HepG2 (cell line): ENCODE data around the gene PKP3. TPM values are rescaled to one million over a fixed set of nuclear protein-coding genes. Genes with fewer than 3 reads are reported as not detected.

ENCODE experiments used
- AKNA ChIP-seq: sonication (generic); formaldehyde crosslinking; IDR thresholded peaks from 2 replicates; pipeline ENCODE4 v1.4.0; 2020; ENCODE audit warnings: missing genetic modification reagents, borderline replicate concordance
- BCL6 ChIP-seq: IDR thresholded peaks from 2 replicates; pipeline ENCODE4 v1.6.1; 2016; ENCODE audit warnings: missing genetic modification reagents, missing compliant biosample characterization
- HOXD1 ChIP-seq: sonication (generic); formaldehyde crosslinking; IDR thresholded peaks from 2 replicates; pipeline ENCODE4 v1.5.0; 2020; ENCODE audit warnings: missing genetic modification reagents
- NFRKB ChIP-seq: fragments of 450-650 bp; IDR thresholded peaks from 2 replicates; pipeline ENCODE4 v1.6.1; 2017
- SP2 ChIP-seq: sonication (generic); formaldehyde crosslinking; IDR thresholded peaks from 2 replicates; pipeline ENCODE4 v1.5.1; 2020; ENCODE audit warnings: mild to moderate bottlenecking, missing genetic modification reagents
- ZNF136 ChIP-seq: sonication (generic); formaldehyde crosslinking; IDR thresholded peaks from 2 replicates; pipeline ENCODE4 v1.8.1; 2022; ENCODE audit warnings: low read depth, mild to moderate bottlenecking, moderate library complexity, missing genetic modification reagents
- ZNF256 ChIP-seq: sonication (generic); formaldehyde crosslinking; conservative IDR thresholded peaks from 2 replicates; pipeline ENCODE4 v1.4.0; 2020; ENCODE audit warnings: missing genetic modification reagents
- ZNF317 ChIP-seq: sonication (generic); formaldehyde crosslinking; IDR thresholded peaks from 2 replicates; pipeline ENCODE4 v1.5.0; 2020; ENCODE audit warnings: mild to moderate bottlenecking, missing genetic modification reagents
- ZNF530 ChIP-seq: sonication (generic); formaldehyde crosslinking; IDR thresholded peaks from 2 replicates; pipeline ENCODE4 v1.5.0; 2020; ENCODE audit warnings: low read depth, mild to moderate bottlenecking, missing genetic modification reagents
- ZNF546 ChIP-seq: sonication (generic); formaldehyde crosslinking; conservative IDR thresholded peaks from 2 replicates; pipeline ENCODE4 v1.8.1; 2023; ENCODE audit warnings: mild to moderate bottlenecking, missing genetic modification reagents
- ZNF556 ChIP-seq: sonication (generic); formaldehyde crosslinking; IDR thresholded peaks from 2 replicates; pipeline ENCODE4 v1.4.0; 2020; ENCODE audit warnings: mild to moderate bottlenecking, missing genetic modification reagents, borderline replicate concordance
- ZNF572 ChIP-seq: sonication (generic); formaldehyde crosslinking; IDR thresholded peaks from 2 replicates; pipeline ENCODE4 v1.5.1; 2020; ENCODE audit warnings: mild to moderate bottlenecking, missing genetic modification reagents
- ZNF598 ChIP-seq: sonication (generic); formaldehyde crosslinking; IDR thresholded peaks from 2 replicates; pipeline ENCODE4 v1.5.1; 2020; ENCODE audit warnings: mild to moderate bottlenecking, missing genetic modification reagents, borderline replicate concordance
- ZNF652 ChIP-seq: IDR thresholded peaks from 2 replicates; pipeline ENCODE4 v1.6.1; 2016; ENCODE audit warnings: low read depth, borderline replicate concordance
- polyA plus RNA-seq, 8 experiments: library from polyadenylated mRNA; depleted of rRNA in 3 of 8; stranded (reverse) in 7 of 8; unstranded in 1 of 8; fragments of >200 nt; fragmentation: Illumina TruSeq in 4 of 8; extraction: Trizol in 4 of 8; gene quantifications; 2 replicates each; pipeline versions ENCODE4 v1.2.1 to v1.2.3, GENCODE V29; 2011 to 2016; ENCODE audit warnings: low read depth in 4 of 8, missing spikeins in 1 of 8, mixed read lengths in 1 of 8; ENCODE audit not compliant: insufficient read depth in 1 of 8
- total RNA-seq, 5 experiments: library from RNA; depleted of rRNA; stranded (reverse); fragments of >200 nt; fragmentation: Illumina TruSeq; extraction: Trizol; gene quantifications; 2 replicates each; pipeline ENCODE4 v1.2.3, GENCODE V29; 2016; ENCODE audit warnings: low read depth in 1 of 5
- TF ChIP-seq, protein P1 (sequence below): sonication (generic); formaldehyde crosslinking; IDR thresholded peaks from 2 replicates; pipeline ENCODE4 v1.4.0; 2020; ENCODE audit warnings: missing genetic modification reagents, mild to moderate bottlenecking, borderline replicate concordance
- TF ChIP-seq, protein P2 (sequence below): IDR thresholded peaks from 2 replicates; pipeline ENCODE4 v1.6.1; 2016; ENCODE audit warnings: missing genetic modification reagents, missing compliant biosample characterization
- TF ChIP-seq, protein P3 (sequence below): sonication (generic); formaldehyde crosslinking; IDR thresholded peaks from 2 replicates; pipeline ENCODE4 v1.5.0; 2020; ENCODE audit warnings: mild to moderate bottlenecking, missing genetic modification reagents, moderate library complexity

Gene PKP3
- total and polyA plus RNA-seq, 2 of the 13 experiments (the other 11 are each of a cell fraction or from before 2014, with no cell fraction given) = 18.0 to 28.7 TPM

DNA sequence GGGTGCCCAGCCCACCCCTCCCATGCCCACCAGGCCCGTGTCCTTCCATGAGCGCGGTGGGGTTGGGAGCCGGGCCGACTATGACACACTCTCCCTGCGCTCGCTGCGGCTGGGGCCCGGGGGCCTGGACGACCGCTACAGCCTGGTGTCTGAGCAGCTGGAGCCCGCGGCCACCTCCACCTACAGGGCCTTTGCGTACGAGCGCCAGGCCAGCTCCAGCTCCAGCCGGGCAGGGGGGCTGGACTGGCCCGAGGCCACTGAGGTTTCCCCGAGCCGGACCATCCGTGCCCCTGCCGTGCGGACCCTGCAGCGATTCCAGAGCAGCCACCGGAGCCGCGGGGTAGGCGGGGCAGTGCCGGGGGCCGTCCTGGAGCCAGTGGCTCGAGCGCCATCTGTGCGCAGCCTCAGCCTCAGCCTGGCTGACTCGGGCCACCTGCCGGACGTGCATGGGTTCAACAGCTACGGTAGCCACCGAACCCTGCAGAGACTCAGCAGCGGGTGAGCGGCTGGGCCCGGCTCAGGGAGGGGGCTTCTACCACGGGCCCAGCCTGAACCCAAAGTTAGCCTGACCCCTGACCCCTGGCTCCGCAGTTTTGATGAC lies 3.0 kb downstream of the PKP3 start (continued):
- TF ChIP-seq AKNA (CRISPR knock-in tag) (no peak), BCL6 (CRISPR knock-in tag) (peak; percentile 32; the same call in 1 of the 2 replicates), ZNF256 (CRISPR knock-in tag) (no peak), SP2 (CRISPR knock-in tag) (no peak), NFRKB (no peak), ZNF546 (CRISPR knock-in tag) (peak; percentile 56; the same call in 1 of the 2 replicates), ZNF572 (CRISPR knock-in tag) (no peak), HOXD1 (peak; percentile 62; the same call in 1 of the 2 replicates), ZNF136 (CRISPR knock-in tag) (0 out of 2 replicates have a peak, but pooled peaks have one; percentile 42), ZNF556 (CRISPR knock-in tag) (0 out of 2 replicates have a peak, but pooled peaks have one; percentile 42), ZNF530 (CRISPR knock-in tag) (no peak), ZNF598 (CRISPR knock-in tag) (peak; percentile 80; the same call in 1 of the 2 replicates), ZNF317 (no peak), ZNF652 (no peak)
- TF ChIP-seq, protein P1, sequence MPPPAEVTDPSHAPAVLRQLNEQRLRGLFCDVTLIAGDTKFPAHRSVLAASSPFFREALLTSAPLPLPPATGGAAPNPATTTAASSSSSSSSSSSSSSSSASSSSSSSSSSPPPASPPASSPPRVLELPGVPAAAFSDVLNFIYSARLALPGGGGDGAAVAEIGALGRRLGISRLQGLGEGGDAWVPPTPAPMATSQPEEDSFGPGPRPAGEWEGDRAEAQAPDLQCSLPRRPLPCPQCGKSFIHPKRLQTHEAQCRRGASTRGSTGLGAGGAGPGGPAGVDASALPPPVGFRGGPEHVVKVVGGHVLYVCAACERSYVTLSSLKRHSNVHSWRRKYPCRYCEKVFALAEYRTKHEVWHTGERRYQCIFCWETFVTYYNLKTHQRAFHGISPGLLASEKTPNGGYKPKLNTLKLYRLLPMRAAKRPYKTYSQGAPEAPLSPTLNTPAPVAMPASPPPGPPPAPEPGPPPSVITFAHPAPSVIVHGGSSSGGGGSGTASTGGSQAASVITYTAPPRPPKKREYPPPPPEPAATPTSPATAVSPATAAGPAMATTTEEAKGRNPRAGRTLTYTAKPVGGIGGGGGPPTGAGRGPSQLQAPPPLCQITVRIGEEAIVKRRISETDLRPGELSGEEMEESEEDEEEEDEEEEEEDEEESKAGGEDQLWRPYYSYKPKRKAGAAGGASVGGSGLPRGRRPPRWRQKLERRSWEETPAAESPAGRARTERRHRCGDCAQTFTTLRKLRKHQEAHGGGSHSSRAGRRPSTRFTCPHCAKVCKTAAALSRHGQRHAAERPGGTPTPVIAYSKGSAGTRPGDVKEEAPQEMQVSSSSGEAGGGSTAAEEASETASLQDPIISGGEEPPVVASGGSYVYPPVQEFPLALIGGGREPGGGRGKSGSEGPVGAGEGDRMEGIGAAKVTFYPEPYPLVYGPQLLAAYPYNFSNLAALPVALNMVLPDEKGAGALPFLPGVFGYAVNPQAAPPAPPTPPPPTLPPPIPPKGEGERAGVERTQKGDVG = peak; percentile 79; the same call in 1 of the 2 replicates
- TF ChIP-seq, protein P2, sequence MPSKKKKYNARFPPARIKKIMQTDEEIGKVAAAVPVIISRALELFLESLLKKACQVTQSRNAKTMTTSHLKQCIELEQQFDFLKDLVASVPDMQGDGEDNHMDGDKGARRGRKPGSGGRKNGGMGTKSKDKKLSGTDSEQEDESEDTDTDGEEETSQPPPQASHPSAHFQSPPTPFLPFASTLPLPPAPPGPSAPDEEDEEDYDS (CRISPR knock-in tag) = no peak
- TF ChIP-seq, protein P3, sequence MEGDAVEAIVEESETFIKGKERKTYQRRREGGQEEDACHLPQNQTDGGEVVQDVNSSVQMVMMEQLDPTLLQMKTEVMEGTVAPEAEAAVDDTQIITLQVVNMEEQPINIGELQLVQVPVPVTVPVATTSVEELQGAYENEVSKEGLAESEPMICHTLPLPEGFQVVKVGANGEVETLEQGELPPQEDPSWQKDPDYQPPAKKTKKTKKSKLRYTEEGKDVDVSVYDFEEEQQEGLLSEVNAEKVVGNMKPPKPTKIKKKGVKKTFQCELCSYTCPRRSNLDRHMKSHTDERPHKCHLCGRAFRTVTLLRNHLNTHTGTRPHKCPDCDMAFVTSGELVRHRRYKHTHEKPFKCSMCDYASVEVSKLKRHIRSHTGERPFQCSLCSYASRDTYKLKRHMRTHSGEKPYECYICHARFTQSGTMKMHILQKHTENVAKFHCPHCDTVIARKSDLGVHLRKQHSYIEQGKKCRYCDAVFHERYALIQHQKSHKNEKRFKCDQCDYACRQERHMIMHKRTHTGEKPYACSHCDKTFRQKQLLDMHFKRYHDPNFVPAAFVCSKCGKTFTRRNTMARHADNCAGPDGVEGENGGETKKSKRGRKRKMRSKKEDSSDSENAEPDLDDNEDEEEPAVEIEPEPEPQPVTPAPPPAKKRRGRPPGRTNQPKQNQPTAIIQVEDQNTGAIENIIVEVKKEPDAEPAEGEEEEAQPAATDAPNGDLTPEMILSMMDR (CRISPR knock-in tag) = peak; percentile 93
